Loucy (cell line): ENCODE results near the gene PRDM5.

Experiments used
- H2AFZ ChIP-seq: fragments of 200-600 bp; sonication (generic); 2 replicates; pipeline ENCODE4 v1.6.0; 2016; ENCODE audit warnings: antibody characterized with exemption, mild to moderate bottlenecking, low read length, moderate library complexity
- H3F3A ChIP-seq: fragments of 200-600 bp; 2 replicates; pipeline ENCODE4 v1.6.0; 2016; ENCODE audit warnings: antibody characterized with exemption, low read depth, mild to moderate bottlenecking
- H3K27me3 ChIP-seq: fragments of 200-600 bp; sonication (generic); 2 replicates; pipeline ENCODE4 v1.6.1; 2014; ENCODE audit warnings: low read length, mild to moderate bottlenecking; ENCODE audit not compliant: insufficient read depth, poor library complexity, severe bottlenecking
- H3K36me3 ChIP-seq: fragments of 200-600 bp; sonication (generic); 2 replicates; pipeline ENCODE4 v1.6.1; 2016; ENCODE audit warnings: low read length; ENCODE audit not compliant: insufficient read depth
- H3K4me1 ChIP-seq: fragments of 200-600 bp; sonication (generic); 2 replicates; pipeline ENCODE4 v1.5.1; 2014; ENCODE audit warnings: low read length, mild to moderate bottlenecking; ENCODE audit not compliant: insufficient read depth, poor library complexity, severe bottlenecking
- H3K4me2 ChIP-seq: fragments of 200-600 bp; sonication (generic); 2 replicates; pipeline ENCODE4 v1.6.0; 2014; ENCODE audit warnings: antibody characterized with exemption, low read length, low read depth, mild to moderate bottlenecking; ENCODE audit not compliant: poor library complexity, severe bottlenecking
- H3K4me3 ChIP-seq: fragments of 200-600 bp; sonication (generic); 2 replicates; pipeline ENCODE4 v1.5.1; 2014; ENCODE audit warnings: low read length, mild to moderate bottlenecking, mixed read lengths; ENCODE audit not compliant: poor library complexity, severe bottlenecking
- H3K79me2 ChIP-seq: fragments of 200-600 bp; sonication (generic); 2 replicates; pipeline ENCODE4 v1.6.1; 2014; ENCODE audit warnings: low read length; ENCODE audit not compliant: insufficient read depth
- H3K9ac ChIP-seq: fragments of 200-600 bp; sonication (generic); 2 replicates; pipeline ENCODE4 v1.6.0; 2014; ENCODE audit warnings: mild to moderate bottlenecking, low read depth, low read length, moderate library complexity; ENCODE audit not compliant: poor library complexity, severe bottlenecking
- H3K9me2 ChIP-seq: fragments of 200-600 bp; sonication (generic); replicated peaks from 2 replicates; pipeline ENCODE4 v1.6.1; 2016; ENCODE audit warnings: low read depth, low read length, mixed read lengths
- H3K9me3 ChIP-seq: fragments of 200-600 bp; sonication (generic); 2 replicates; pipeline ENCODE4 v1.6.1; 2014; ENCODE audit warnings: mild to moderate bottlenecking, antibody characterized with exemption, low read length, low read depth; ENCODE audit not compliant: insufficient read depth
- H4K20me1 ChIP-seq: fragments of 200-600 bp; sonication (generic); 2 replicates; pipeline ENCODE4 v1.6.0; 2014; ENCODE audit warnings: antibody characterized with exemption, low read length, mild to moderate bottlenecking; ENCODE audit not compliant: insufficient read depth, poor library complexity, severe bottlenecking
- CTCF ChIP-seq: fragments of 200-600 bp; sonication (generic); conservative IDR thresholded peaks from 2 replicates; pipeline ENCODE4 v1.5.1; 2014; ENCODE audit warnings: mild to moderate bottlenecking, antibody characterized with exemption, low read length
- EZH2phosphoT487 ChIP-seq: fragments of 200-600 bp; IDR thresholded peaks from 2 replicates; pipeline ENCODE4 v1.6.1; 2018; ENCODE audit warnings: antibody characterized with exemption, mild to moderate bottlenecking, moderate library complexity, borderline replicate concordance

PRDM5 gene

GRCh38 chr4:120842031-120842430 lies 80.5 kb downstream of the PRDM5 start:
- no peak overlapping the region for H3K4me3 ChIP-seq
- TF ChIP-seq EZH2phosphoT487 = no peak
- TF ChIP-seq CTCF = no peak
- H3K4me2 ChIP-seq = no peak overlapping the region
- no peak overlapping the region for H2AFZ ChIP-seq
- H3K36me3 ChIP-seq = no peaks in the 10 kb centered on the region
- H3F3A ChIP-seq = no peaks in the 10 kb centered on the region
- no peaks in the 10 kb centered on the region for H3K27me3 ChIP-seq
- H4K20me1 ChIP-seq = no peaks in the 10 kb centered on the region
- no peaks in the 10 kb centered on the region for H3K79me2 ChIP-seq
- no peak overlapping the region for H3K9ac ChIP-seq
- H3K4me1 ChIP-seq = no peaks in the 10 kb centered on the region
- H3K9me2 ChIP-seq = no peaks in the 10 kb centered on the region
- peaks cover 3% of the 10 kb centered on the region; the same call in 1 of the 2 replicates for H3K9me3 ChIP-seq

- H3K4me2 ChIP-seq = no peak overlapping the region
- H2AFZ ChIP-seq = no peak overlapping the region
- no peak for TF ChIP-seq EZH2phosphoT487
- no peak for TF ChIP-seq CTCF
- no peaks in the 10 kb centered on the region for H4K20me1 ChIP-seq
- H3K27me3 ChIP-seq = no peaks in the 10 kb centered on the region
- no peaks in the 10 kb centered on the region for H3K9me2 ChIP-seq
- no peaks in the 10 kb centered on the region for H3F3A ChIP-seq
- H3K4me1 ChIP-seq = no peaks in the 10 kb centered on the region
- no peaks in the 10 kb centered on the region for H3K36me3 ChIP-seq
- H3K9ac ChIP-seq = no peak overlapping the region
- H3K79me2 ChIP-seq = no peaks in the 10 kb centered on the region
- H3K4me3 ChIP-seq = no peak overlapping the region
- H3K9me3 ChIP-seq = peaks cover 3% of the 10 kb centered on the region; the same call in 1 of the 2 replicates
These were observed 80.9 kb downstream of the PRDM5 start for GRCh38 chr4:120841580-120841979.

GRCh38 chr4:120839974-120840751 lies 82.4 kb downstream of the PRDM5 start:
- Histone ChIP-seq H3K36me3 (no peaks in the 10 kb centered on the region), H2AFZ (no peak overlapping the region), H3K4me2 (no peak overlapping the region), H3K4me1 (no peaks in the 10 kb centered on the region), H3K79me2 (no peaks in the 10 kb centered on the region), H3F3A (no peaks in the 10 kb centered on the region), H3K9me3 (peaks cover 3% of the 10 kb centered on the region; the same call in 1 of the 2 replicates), H3K4me3 (no peak overlapping the region), H3K27me3 (no peaks in the 10 kb centered on the region), H3K9me2 (no peaks in the 10 kb centered on the region), H4K20me1 (no peaks in the 10 kb centered on the region), H3K9ac (no peak overlapping the region)
- no peak for TF ChIP-seq CTCF
- TF ChIP-seq EZH2phosphoT487 = no peak
